Right lobe of liver (tissue), 4 donors: ENCODE measurements around the gene KRT76.

Source experiments
- POLR2A ChIP-seq: fragments of 450-650 bp; IDR thresholded peaks from one replicate; pipeline ENCODE4 v1.6.1; 2017; ENCODE audit warnings: antibody characterized with exemption, mild to moderate bottlenecking
- TF ChIP-seq, protein P1 (sequence below), 4 donors: fragments of 200-600 bp in 3 of 4; fragments of 450-650 bp in 1 of 4; IDR thresholded peaks; one replicate each; pipeline versions ENCODE4 v1.5.1 to v1.8.0; 2016 to 2022; ENCODE audit warnings: antibody characterized with exemption in 4 of 4, mild to moderate bottlenecking in 2 of 4
- donor health status: DM: no; HTN: no; CAD: no.
- donor health status: DM: no; HTN: no; CAD: no.
- donor health status: DM: no; HTN: yes; CAD: no.

DNA sequence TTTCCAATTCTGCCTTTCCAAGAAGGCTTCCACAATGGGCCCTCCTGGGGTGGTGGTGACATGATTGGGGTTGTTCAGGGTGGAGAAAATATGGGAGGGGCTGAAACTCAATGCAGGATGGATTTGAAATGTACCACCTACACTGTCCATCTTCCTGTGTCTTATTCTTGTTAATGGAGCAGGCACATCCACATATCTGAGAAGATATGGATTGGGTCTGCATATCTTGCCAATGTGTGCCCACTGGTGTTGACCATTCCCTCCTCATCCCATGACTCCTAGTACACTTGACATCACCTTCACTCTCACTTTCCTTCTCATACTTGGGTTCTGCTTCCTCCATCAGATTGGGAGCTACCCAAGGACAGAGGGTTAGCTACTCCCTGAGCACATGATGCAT is 7.2 kb downstream of the KRT76 start:
- TF ChIP-seq, protein P1, sequence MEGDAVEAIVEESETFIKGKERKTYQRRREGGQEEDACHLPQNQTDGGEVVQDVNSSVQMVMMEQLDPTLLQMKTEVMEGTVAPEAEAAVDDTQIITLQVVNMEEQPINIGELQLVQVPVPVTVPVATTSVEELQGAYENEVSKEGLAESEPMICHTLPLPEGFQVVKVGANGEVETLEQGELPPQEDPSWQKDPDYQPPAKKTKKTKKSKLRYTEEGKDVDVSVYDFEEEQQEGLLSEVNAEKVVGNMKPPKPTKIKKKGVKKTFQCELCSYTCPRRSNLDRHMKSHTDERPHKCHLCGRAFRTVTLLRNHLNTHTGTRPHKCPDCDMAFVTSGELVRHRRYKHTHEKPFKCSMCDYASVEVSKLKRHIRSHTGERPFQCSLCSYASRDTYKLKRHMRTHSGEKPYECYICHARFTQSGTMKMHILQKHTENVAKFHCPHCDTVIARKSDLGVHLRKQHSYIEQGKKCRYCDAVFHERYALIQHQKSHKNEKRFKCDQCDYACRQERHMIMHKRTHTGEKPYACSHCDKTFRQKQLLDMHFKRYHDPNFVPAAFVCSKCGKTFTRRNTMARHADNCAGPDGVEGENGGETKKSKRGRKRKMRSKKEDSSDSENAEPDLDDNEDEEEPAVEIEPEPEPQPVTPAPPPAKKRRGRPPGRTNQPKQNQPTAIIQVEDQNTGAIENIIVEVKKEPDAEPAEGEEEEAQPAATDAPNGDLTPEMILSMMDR (IDR thresholded peaks at IDR 0.05): no peak
- TF ChIP-seq POLR2A: no peak
